ENCODE measurements around the gene RBM33. TPM values are rescaled to one million over a fixed set of nuclear protein-coding genes. Genes with fewer than 3 reads are reported as not detected.

Gene RBM33
- total and polyA plus RNA-seq, 10 of the 15 experiments (the other 5 are each of a cell fraction or from before 2014, with no cell fraction given) = 4.7 to 67.2 (median 24.3) TPM

GRCh38 chr7:155680864-155681263 is 36.4 kb downstream of the RBM33 start:
- FAIRE-seq = no peak
- H2AFZ ChIP-seq (ENCODE audit: control insufficient read depth, low read depth, low read length) = no peak overlapping the region
- ChIA-PET CTCF (interaction anchor here (0.7 to 2.5 kb wide), 3 partner anchors 21 to 84 kb away, joined by 3 to 11 read pairs (median 5); no protein-coding TSS in a partner anchor), RAD21 (ENCODE audit: unreplicated experiment) (interaction anchor here (0.9 kb wide), 1 partner anchor 44 kb away, joined by 3 read pairs; no protein-coding TSS in a partner anchor), SMC1A (ENCODE audit: uncharacterized antibody, unreplicated experiment) (interaction anchor here (0.7 to 2.0 kb wide), 8 partner anchors 9 to 82 kb away, joined by 3 to 6 read pairs (median 4); no protein-coding TSS in a partner anchor), POLR2A (no interaction called here)
- no TSS peak for BruUV-seq (replicated peaks)
- H3K4me3 ChIP-seq = no peak overlapping the region
- H3K27ac ChIP-seq (ENCODE audit: control insufficient read depth, insufficient read depth) = no peak overlapping the region
- peaks cover 21% of the 10 kb centered on the region for H3K4me1 ChIP-seq (ENCODE audit: control insufficient read depth, insufficient read depth, low read length)
- intact Hi-C loops (cut with micrococcal nuclease; ENCODE audit: unreplicated experiment) (loop anchor here (5.0 kb wide), 1 partner anchor 34 kb away; no protein-coding TSS in a partner anchor), in situ Hi-C loops (cut with MboI) (no loop called here)
- H3K9ac ChIP-seq (ENCODE audit: control insufficient read depth, insufficient read depth, low read length) = no peak overlapping the region
- no peak for DNase-seq (ENCODE audit: low read depth, low spot score)
- H3K27me3 ChIP-seq (replicated peaks in 1 of 2; ENCODE audit: control insufficient read depth in 2 of 2, insufficient read depth in 2 of 2, low read length in 1 of 2) = no peaks in the 10 kb centered on the region
- 0 out of 2 replicates have a peak, but pooled peaks cover 2% of the 10 kb centered on the region for H4K20me1 ChIP-seq (ENCODE audit: control insufficient read depth, insufficient read depth)
- ATAC-seq = no peak
- H3K36me3 ChIP-seq (ENCODE audit: control insufficient read depth in 2 of 2, insufficient read depth in 2 of 2, low read length in 1 of 2) = peaks cover 6 to 24% of the 10 kb centered on the region in 2 experiments
- peaks cover 54% of the 10 kb centered on the region for H3K79me2 ChIP-seq (ENCODE audit: control insufficient read depth, insufficient read depth, low read length)
- H3K4me2 ChIP-seq (ENCODE audit: control insufficient read depth, insufficient read depth) = no peak overlapping the region
- TF ChIP-seq KAT2A (conservative IDR thresholded peaks at IDR 0.05; ENCODE audit: control insufficient read depth, low read depth, low read length) (no peak), MTA2 (IDR thresholded peaks at IDR 0.05; ENCODE audit: low read depth) (no peak), PBX3 (IDR thresholded peaks at IDR 0.05; ENCODE audit: insufficient replicate concordance, low read depth, low read length) (no peak), ATF7 (IDR thresholded peaks at IDR 0.05; ENCODE audit: low read depth) (no peak), BCLAF1 (IDR thresholded peaks at IDR 0.05) (no peak), CHD1 (IDR thresholded peaks at IDR 0.05; ENCODE audit: low read depth, low read length) (no peak), CTCF (IDR thresholded peaks at IDR 0.05 in 2 of 3, conservative IDR thresholded peaks at IDR 0.05 in 1 of 3; ENCODE audit: control insufficient read depth in 2 of 3, extremely low read depth in 1 of 3, insufficient read depth in 1 of 3, low read depth in 3 of 3, low read length in 3 of 3) (no peak), CREM (IDR thresholded peaks at IDR 0.05; ENCODE audit: low read depth) (no peak), ELK1 (IDR thresholded peaks at IDR 0.05; ENCODE audit: low read depth, low read length) (no peak), STAT1 (conservative IDR thresholded peaks at IDR 0.05) (no peak), POLR2AphosphoS5 (IDR thresholded peaks at IDR 0.05; ENCODE audit: low read length) (no peak), WRNIP1 (IDR thresholded peaks at IDR 0.05; ENCODE audit: borderline replicate concordance, low read depth, low read length) (no peak), FOS (IDR thresholded peaks at IDR 0.05; ENCODE audit: borderline replicate concordance, extremely low read depth, insufficient read length) (no peak), RAD51 (IDR thresholded peaks at IDR 0.05) (no peak)
- 97% methylated on average over 2 of the region's 2 CpGs for WGBS (ENCODE audit: insufficient coverage, insufficient replicate concordance, low lambda C conversion rate, missing lambda C conversion rate)
- no peaks in the 10 kb centered on the region; the same call in 1 of the 3 replicates for H3K9me3 ChIP-seq (replicated peaks; ENCODE audit: control insufficient read depth, insufficient read depth, low read length)
